Panc1 (cell line): ENCODE measurements around the gene TSSK3.

Experiments
- TF ChIP-seq, protein P1 (sequence below), 2 experiments: IDR thresholded peaks; 2 replicates each; pipeline ENCODE4 v1.6.1; 2011 to 2012; ENCODE audit warnings: low read depth in 2 of 2, control low read depth in 1 of 2, low read length in 1 of 2, mild to moderate bottlenecking in 1 of 2, moderate library complexity in 1 of 2; ENCODE audit not compliant: insufficient read depth in 1 of 2
- TF ChIP-seq, protein P2 (sequence below): fragments of 450-650 bp; IDR thresholded peaks from 2 replicates; pipeline ENCODE4 v1.5.1; 2017; ENCODE audit warnings: mild to moderate bottlenecking

DNA sequence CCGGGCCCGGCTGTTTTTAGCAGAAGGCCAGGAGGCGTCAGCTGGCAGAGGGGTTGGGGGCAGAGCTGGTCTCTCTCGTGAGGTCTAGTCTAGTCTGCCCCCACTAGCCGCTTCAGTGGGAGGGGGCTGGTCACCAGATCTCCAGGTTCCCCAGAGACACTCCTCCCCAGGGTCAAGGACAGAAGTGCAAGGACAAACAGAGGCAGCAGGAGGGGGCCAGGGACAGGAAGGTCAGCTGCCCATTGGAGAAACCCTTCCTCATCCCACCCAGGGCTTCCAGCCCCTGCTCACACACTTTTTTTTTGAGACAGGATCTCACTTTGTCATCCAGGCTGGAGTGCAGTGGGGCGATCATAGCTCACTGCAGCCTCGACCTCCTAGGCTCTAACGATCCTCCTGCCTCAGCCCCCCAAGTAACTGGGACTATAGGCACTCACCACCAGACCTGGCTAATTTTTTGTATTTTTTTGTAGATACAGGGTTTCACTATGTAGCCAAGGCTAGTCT is 10.0 kb upstream of the TSSK3 start:
- TF ChIP-seq, protein P1, sequence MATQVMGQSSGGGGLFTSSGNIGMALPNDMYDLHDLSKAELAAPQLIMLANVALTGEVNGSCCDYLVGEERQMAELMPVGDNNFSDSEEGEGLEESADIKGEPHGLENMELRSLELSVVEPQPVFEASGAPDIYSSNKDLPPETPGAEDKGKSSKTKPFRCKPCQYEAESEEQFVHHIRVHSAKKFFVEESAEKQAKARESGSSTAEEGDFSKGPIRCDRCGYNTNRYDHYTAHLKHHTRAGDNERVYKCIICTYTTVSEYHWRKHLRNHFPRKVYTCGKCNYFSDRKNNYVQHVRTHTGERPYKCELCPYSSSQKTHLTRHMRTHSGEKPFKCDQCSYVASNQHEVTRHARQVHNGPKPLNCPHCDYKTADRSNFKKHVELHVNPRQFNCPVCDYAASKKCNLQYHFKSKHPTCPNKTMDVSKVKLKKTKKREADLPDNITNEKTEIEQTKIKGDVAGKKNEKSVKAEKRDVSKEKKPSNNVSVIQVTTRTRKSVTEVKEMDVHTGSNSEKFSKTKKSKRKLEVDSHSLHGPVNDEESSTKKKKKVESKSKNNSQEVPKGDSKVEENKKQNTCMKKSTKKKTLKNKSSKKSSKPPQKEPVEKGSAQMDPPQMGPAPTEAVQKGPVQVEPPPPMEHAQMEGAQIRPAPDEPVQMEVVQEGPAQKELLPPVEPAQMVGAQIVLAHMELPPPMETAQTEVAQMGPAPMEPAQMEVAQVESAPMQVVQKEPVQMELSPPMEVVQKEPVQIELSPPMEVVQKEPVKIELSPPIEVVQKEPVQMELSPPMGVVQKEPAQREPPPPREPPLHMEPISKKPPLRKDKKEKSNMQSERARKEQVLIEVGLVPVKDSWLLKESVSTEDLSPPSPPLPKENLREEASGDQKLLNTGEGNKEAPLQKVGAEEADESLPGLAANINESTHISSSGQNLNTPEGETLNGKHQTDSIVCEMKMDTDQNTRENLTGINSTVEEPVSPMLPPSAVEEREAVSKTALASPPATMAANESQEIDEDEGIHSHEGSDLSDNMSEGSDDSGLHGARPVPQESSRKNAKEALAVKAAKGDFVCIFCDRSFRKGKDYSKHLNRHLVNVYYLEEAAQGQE (IDR thresholded peaks at IDR 0.05; ENCODE audit: insufficient read depth in 1 of 2, low read depth in 2 of 2, low read length in 1 of 2), result no peak
- TF ChIP-seq, protein P2, sequence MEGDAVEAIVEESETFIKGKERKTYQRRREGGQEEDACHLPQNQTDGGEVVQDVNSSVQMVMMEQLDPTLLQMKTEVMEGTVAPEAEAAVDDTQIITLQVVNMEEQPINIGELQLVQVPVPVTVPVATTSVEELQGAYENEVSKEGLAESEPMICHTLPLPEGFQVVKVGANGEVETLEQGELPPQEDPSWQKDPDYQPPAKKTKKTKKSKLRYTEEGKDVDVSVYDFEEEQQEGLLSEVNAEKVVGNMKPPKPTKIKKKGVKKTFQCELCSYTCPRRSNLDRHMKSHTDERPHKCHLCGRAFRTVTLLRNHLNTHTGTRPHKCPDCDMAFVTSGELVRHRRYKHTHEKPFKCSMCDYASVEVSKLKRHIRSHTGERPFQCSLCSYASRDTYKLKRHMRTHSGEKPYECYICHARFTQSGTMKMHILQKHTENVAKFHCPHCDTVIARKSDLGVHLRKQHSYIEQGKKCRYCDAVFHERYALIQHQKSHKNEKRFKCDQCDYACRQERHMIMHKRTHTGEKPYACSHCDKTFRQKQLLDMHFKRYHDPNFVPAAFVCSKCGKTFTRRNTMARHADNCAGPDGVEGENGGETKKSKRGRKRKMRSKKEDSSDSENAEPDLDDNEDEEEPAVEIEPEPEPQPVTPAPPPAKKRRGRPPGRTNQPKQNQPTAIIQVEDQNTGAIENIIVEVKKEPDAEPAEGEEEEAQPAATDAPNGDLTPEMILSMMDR, result no peak
